Natural killer cell (primary cell): ENCODE data around the gene ADCY9. TPM values are rescaled to one million over a fixed set of nuclear protein-coding genes. Genes with fewer than 3 reads are reported as not detected.
"Not testable (repeated sequence)": the region's sequence is repeated elsewhere in the genome, so short reads cannot be mapped to it uniquely, and the experiment has no call there.

Experiments
- ATAC-seq, 3 donors: fragments of 150-1000 bp in 2 of 3; fragments of 200-7000 bp in 1 of 3; cut with Tn5 transposase; 1 replicate in 1 of 3; 2 replicates in 2 of 3; pipeline ENCODE4 v1.10.0; 2021; ENCODE audit warnings: mild to moderate bottlenecking in 2 of 3, moderate library complexity in 2 of 3
- DNase-seq, 2 donors: peaks; one replicate each; pipeline versions ENCODE4 v3.0.0 to v3.0.0-alpha.2; 2013 to 2021; ENCODE audit warnings: mixed read lengths in 1 of 2
- H3K27ac ChIP-seq: one replicate; pipeline ENCODE4 v1.5.1; 2013; ENCODE audit warnings: mild to moderate bottlenecking, low read length
- H3K27me3 ChIP-seq: one replicate; pipeline ENCODE4 v1.6.1; 2013; ENCODE audit warnings: low read length; ENCODE audit not compliant: control insufficient read depth, insufficient read depth
- H3K36me3 ChIP-seq: one replicate; pipeline ENCODE4 v1.6.1; 2013; ENCODE audit warnings: low read length; ENCODE audit not compliant: control insufficient read depth, insufficient read depth
- H3K4me1 ChIP-seq: one replicate; pipeline ENCODE4 v1.6.1; 2013; ENCODE audit warnings: low read length; ENCODE audit not compliant: control insufficient read depth, insufficient read depth
- H3K4me3 ChIP-seq: one replicate; pipeline ENCODE4 v1.5.1; 2013; ENCODE audit warnings: low read length
- H3K9me3 ChIP-seq: one replicate; pipeline ENCODE4 v1.6.1; 2013; ENCODE audit warnings: low read length; ENCODE audit not compliant: control insufficient read depth, insufficient read depth
- H3K27ac Mint-ChIP-seq, 2 donors: one replicate each; pipeline ENCODE4 v1.8.0; 2022; ENCODE audit warnings: mild to moderate bottlenecking in 2 of 2, mixed read lengths in 2 of 2, moderate library complexity in 1 of 2
- H3K27me3 Mint-ChIP-seq, 2 donors: one replicate each; pipeline ENCODE4 v1.8.0; 2022; ENCODE audit warnings: low read depth in 2 of 2, mixed read lengths in 2 of 2
- H3K36me3 Mint-ChIP-seq: one replicate; pipeline ENCODE4 v1.8.0; 2022; ENCODE audit warnings: mixed read lengths
- H3K4me1 Mint-ChIP-seq, 2 donors: one replicate each; pipeline ENCODE4 v1.8.0; 2022; ENCODE audit warnings: mixed read lengths in 2 of 2
- H3K4me3 Mint-ChIP-seq: one replicate; pipeline ENCODE4 v1.8.0; 2022; ENCODE audit warnings: mild to moderate bottlenecking, moderate library complexity, mixed read lengths
- H3K9me3 Mint-ChIP-seq, 2 donors: one replicate each; pipeline ENCODE4 v1.8.0; 2022; ENCODE audit warnings: mixed read lengths in 2 of 2
- WGBS: methylation state at CpG from one replicate; pipeline ENCODE4 v1.1.7; 2013; ENCODE audit warnings: missing lambda C conversion rate; ENCODE audit not compliant: insufficient coverage; 5-methylcytosine and 5-hydroxymethylcytosine counted together
- intact Hi-C: fragments of 100-400 bp; cut with micrococcal nuclease; formaldehyde crosslinking; loops from one replicate; pipeline ENCODE4 v1.14.2; 2022
- total RNA-seq, 4 donors: library from RNA; stranded (reverse); fragments of 120-200 nt in 1 of 4; gene quantifications; one replicate each; pipeline versions ENCODE4 v1.2.3 to v1.2.4, GENCODE V29; 2013 to 2022
- TF ChIP-seq, protein P1 (sequence below): fragments of 200-600 bp; IDR thresholded peaks from one replicate; pipeline ENCODE4 v1.8.0; 2022; ENCODE audit warnings: antibody characterized with exemption

Gene ADCY9
- total RNA-seq, 3 donors from 2014 or later (not counting 1 experiment from before 2014, with no cell fraction given), result 28.0 to 52.4 (median 38.3) TPM

GRCh38 chr16:3963203-3963602, 153.0 kb downstream of the ADCY9 start:
- Histone ChIP-seq H3K36me3 (peaks cover 8% of the 10 kb centered on the region), H3K27ac (peak overlapping the region; percentile 60), H3K9me3 (no peaks in the 10 kb centered on the region), H3K27me3 (no peaks in the 10 kb centered on the region), H3K4me1 (peaks cover 20% of the 10 kb centered on the region), H3K4me3 (no peak overlapping the region)
- Mint-ChIP-seq H3K27me3 (peaks cover 0 to 3% of the 10 kb centered on the region in 2 donors), H3K4me3 (peak overlapping the region; percentile 50), H3K27ac (peak overlapping the region; percentile 96 to 98), H3K4me1 (peaks cover 15 to 24% of the 10 kb centered on the region in 2 donors), H3K36me3 (peaks cover 7% of the 10 kb centered on the region), H3K9me3 (no peaks in the 10 kb centered on the region)
- DNase-seq, result peak; percentile 41 to 83
- 27% methylated on average over 17 of the region's 17 CpGs for WGBS
- peak; percentile 48 to 62 (median 59) for ATAC-seq
- intact Hi-C loops, result no loop called here
- TF ChIP-seq, protein P1, sequence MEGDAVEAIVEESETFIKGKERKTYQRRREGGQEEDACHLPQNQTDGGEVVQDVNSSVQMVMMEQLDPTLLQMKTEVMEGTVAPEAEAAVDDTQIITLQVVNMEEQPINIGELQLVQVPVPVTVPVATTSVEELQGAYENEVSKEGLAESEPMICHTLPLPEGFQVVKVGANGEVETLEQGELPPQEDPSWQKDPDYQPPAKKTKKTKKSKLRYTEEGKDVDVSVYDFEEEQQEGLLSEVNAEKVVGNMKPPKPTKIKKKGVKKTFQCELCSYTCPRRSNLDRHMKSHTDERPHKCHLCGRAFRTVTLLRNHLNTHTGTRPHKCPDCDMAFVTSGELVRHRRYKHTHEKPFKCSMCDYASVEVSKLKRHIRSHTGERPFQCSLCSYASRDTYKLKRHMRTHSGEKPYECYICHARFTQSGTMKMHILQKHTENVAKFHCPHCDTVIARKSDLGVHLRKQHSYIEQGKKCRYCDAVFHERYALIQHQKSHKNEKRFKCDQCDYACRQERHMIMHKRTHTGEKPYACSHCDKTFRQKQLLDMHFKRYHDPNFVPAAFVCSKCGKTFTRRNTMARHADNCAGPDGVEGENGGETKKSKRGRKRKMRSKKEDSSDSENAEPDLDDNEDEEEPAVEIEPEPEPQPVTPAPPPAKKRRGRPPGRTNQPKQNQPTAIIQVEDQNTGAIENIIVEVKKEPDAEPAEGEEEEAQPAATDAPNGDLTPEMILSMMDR, result no peak

DNA sequence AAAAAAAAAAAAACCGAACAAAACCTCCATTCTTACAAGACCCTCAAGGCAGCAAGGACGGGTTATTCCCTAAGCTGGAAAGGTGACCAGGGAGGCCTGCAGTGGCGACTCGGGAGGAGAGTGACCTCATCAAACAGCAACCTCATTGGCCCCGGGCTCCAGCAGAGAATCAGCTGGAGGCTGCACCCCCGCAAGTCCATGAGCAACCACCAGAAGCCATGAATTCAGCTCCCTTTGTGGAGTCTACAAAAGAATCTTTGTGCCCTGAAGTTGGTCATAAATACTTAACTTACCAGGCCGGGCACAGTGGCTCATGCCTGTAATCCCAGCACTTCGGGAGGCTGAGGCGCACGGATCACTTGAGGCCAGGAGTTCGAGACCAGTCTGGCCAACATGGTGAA, 154.8 kb downstream of the ADCY9 start:
- no peaks in the 10 kb centered on the region for H3K9me3 ChIP-seq
- Mint-ChIP-seq H3K27me3 (peaks cover 7 to 8% of the 10 kb centered on the region in 2 donors), H3K4me3 (no peak overlapping the region), H3K4me1 (peaks cover 15 to 24% of the 10 kb centered on the region in 2 donors), H3K9me3 (no peaks in the 10 kb centered on the region), H3K27ac (peak overlapping the region; percentile 51 to 98), H3K36me3 (peaks cover 7% of the 10 kb centered on the region)
- peaks cover 20% of the 10 kb centered on the region for H3K4me1 ChIP-seq
- ATAC-seq (no peak), DNase-seq (no peak)
- no peak overlapping the region for H3K4me3 ChIP-seq
- H3K27ac ChIP-seq, result no peak overlapping the region
- 96% methylated on average over 11 of the region's 11 CpGs for WGBS
- peaks cover 8% of the 10 kb centered on the region for H3K36me3 ChIP-seq
- TF ChIP-seq, protein P1, result no peak
- no peaks in the 10 kb centered on the region for H3K27me3 ChIP-seq
- intact Hi-C loops, result no loop called here

DNA sequence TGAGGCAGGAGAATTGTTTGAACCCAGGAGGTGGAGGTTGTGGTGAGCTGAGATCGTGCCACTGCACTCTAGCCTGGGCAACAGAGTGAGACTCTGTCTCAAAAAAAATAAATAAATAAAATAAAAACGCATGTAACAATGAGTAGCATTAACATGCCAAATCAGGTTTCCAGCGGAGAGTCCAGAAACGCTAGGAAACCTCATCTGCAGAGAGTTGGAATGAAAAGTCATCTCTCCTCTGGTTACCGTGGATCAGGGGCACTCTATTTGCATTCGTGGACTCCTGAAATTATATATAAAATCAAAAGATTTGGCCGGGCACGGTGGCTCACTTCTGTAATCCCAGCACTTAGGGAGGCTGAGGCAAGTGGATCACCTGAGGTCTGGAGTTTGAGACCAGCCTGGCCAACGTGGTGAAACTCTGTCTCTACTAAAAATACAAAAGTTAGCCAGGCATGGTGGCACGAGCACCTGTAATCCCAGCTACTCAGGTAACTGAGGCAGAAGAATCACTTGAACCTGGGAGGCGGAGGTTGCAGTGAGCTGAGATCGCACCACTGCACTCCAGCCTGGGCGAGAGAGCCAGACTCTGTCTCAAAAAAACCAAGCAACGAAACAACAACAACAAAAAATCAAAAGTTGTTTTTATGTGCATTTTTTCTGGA, 156.2 kb downstream of the ADCY9 start:
- H3K27me3 ChIP-seq, H3K4me3 ChIP-seq, H3K9me3 Mint-ChIP-seq, H3K36me3 ChIP-seq, ATAC-seq, intact Hi-C loops, H3K9me3 ChIP-seq, H3K27ac ChIP-seq, H3K36me3 Mint-ChIP-seq, DNase-seq, H3K27me3 Mint-ChIP-seq: not testable (repeated sequence)
- H3K4me3 Mint-ChIP-seq, result peak overlapping the region; percentile 87
- H3K4me1 ChIP-seq, result peaks cover 20% of the 10 kb centered on the region
- peak overlapping the region; percentile 23 to 98 for H3K27ac Mint-ChIP-seq
- 86% methylated on average over 12 of the region's 14 CpGs for WGBS
- H3K4me1 Mint-ChIP-seq, result peaks cover 15 to 24% of the 10 kb centered on the region in 2 donors

DNA sequence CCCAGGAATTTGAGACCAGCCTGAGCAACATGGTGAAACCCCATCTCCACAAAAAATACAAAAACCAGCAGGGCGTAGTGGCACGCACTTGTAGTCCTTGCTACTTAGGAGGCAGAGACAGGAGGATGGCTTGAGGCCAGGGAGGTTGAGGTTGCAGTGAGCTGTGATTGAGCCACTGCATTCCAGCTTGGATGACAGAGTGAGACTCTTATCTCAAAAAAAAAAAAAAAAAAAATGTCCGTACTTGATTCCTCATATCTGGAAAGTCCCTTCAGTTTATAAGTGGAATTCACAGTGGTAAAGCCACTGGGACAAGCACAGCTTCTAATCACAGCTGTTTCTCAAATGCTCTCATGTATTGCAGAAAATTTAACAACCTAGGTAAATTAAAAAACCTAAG, 157.1 kb downstream of the ADCY9 start:
- intact Hi-C loops, result no loop called here
- TF ChIP-seq, protein P1, result no peak
- peaks cover 9% of the 10 kb centered on the region for H3K27me3 ChIP-seq
- peaks cover 14 to 18% of the 10 kb centered on the region in 2 donors for H3K27me3 Mint-ChIP-seq
- H3K4me1 ChIP-seq, result peaks cover 20% of the 10 kb centered on the region
- H3K9me3 ChIP-seq, result no peaks in the 10 kb centered on the region
- H3K4me3 ChIP-seq, result no peak overlapping the region
- no peak for DNase-seq
- no peak overlapping the region for H3K27ac Mint-ChIP-seq
- H3K4me1 Mint-ChIP-seq, result peaks cover 15 to 27% of the 10 kb centered on the region in 2 donors
- no peak overlapping the region for H3K4me3 Mint-ChIP-seq
- no peak for ATAC-seq
- no peak overlapping the region for H3K27ac ChIP-seq
- no peaks in the 10 kb centered on the region for H3K9me3 Mint-ChIP-seq
- no peaks in the 10 kb centered on the region for H3K36me3 ChIP-seq
- no peaks in the 10 kb centered on the region for H3K36me3 Mint-ChIP-seq
- 95% methylated on average over 3 of the region's 3 CpGs for WGBS
